ENCODE results near the gene WNT11. TPM values are rescaled to one million over a fixed set of nuclear protein-coding genes. Genes with fewer than 3 reads are reported as not detected.

Gene WNT11
- total RNA-seq, 1 donor from 2014 or later = 0.37 TPM

DNA sequence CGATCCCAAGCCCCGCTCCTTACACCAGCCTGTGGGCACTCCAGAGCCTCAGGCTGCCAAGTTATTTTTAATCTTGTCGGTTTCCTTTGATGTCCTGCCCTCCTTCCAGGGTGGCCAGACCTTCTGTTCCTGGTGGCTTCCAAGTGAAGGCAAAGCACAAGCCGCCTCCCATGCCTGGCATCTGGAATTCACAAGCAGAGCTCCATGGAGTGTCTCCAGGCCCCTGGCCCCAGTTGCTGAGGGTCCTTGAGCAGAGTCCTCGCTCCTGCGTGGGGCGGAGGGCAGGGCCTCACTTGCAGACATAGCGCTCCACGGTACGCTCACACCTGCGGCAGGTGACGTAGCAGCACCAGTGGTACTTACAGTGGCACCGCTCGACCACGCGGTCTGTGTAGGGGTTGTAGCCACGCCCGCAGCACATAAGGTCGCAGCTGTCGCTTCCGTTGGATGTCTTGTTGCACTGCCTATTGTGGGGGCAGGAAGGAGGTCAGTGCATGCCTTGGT lies 19.5 kb downstream of the WNT11 start:
- Mint-ChIP-seq H3K36me3 (ENCODE audit: unreplicated experiment) (no peaks in the 10 kb centered on the region), H3K27ac (ENCODE audit: unreplicated experiment) (peak overlapping the region; percentile 88), H3K9me3 (ENCODE audit: unreplicated experiment) (peaks cover 12% of the 10 kb centered on the region), H3K4me3 (ENCODE audit: unreplicated experiment) (peak overlapping the region; percentile 38), H3K4me1 (ENCODE audit: low read depth, unreplicated experiment) (peaks cover 43% of the 10 kb centered on the region), H3K27me3 (ENCODE audit: unreplicated experiment) (peaks cover 7% of the 10 kb centered on the region)
- DNase-seq = no peak
- TF ChIP-seq, protein P1, sequence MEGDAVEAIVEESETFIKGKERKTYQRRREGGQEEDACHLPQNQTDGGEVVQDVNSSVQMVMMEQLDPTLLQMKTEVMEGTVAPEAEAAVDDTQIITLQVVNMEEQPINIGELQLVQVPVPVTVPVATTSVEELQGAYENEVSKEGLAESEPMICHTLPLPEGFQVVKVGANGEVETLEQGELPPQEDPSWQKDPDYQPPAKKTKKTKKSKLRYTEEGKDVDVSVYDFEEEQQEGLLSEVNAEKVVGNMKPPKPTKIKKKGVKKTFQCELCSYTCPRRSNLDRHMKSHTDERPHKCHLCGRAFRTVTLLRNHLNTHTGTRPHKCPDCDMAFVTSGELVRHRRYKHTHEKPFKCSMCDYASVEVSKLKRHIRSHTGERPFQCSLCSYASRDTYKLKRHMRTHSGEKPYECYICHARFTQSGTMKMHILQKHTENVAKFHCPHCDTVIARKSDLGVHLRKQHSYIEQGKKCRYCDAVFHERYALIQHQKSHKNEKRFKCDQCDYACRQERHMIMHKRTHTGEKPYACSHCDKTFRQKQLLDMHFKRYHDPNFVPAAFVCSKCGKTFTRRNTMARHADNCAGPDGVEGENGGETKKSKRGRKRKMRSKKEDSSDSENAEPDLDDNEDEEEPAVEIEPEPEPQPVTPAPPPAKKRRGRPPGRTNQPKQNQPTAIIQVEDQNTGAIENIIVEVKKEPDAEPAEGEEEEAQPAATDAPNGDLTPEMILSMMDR (IDR thresholded peaks at IDR 0.05; ENCODE audit: partially characterized antibody, unreplicated experiment) = no peak

DNA sequence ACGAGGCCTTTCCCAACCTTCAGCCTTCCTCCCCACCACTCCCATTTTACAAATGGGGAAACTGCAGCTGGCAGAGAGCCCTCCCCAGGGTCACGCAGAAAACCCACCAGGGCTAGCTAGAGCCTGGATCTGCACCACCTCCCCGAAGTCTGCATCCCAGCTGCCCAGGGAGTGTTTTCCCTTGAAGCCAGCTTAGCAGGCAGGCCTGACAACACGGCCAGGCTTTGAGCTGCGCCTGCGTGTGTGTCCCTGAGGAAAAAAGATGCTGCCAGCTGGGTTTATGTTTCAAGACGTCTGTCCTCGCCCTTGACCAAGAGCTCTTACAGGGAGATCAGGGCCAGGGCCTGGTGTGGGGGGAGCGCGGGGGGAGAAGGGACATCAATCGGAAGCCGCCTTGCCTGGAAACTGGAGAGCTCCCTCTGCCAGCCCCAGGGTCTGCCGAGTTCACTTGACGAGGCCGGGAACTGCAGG lies 20.3 kb downstream of the WNT11 start:
- Mint-ChIP-seq H3K27ac (ENCODE audit: unreplicated experiment) (peak overlapping the region; percentile 91), H3K27me3 (ENCODE audit: unreplicated experiment) (peaks cover 7% of the 10 kb centered on the region), H3K36me3 (ENCODE audit: unreplicated experiment) (no peaks in the 10 kb centered on the region), H3K9me3 (ENCODE audit: unreplicated experiment) (peaks cover 11% of the 10 kb centered on the region), H3K4me1 (ENCODE audit: low read depth, unreplicated experiment) (peaks cover 37% of the 10 kb centered on the region), H3K4me3 (ENCODE audit: unreplicated experiment) (peak overlapping the region; percentile 67)
- DNase-seq = peak; percentile 76
- TF ChIP-seq, protein P1 (IDR thresholded peaks at IDR 0.05; ENCODE audit: partially characterized antibody, unreplicated experiment) = no peak

DNA sequence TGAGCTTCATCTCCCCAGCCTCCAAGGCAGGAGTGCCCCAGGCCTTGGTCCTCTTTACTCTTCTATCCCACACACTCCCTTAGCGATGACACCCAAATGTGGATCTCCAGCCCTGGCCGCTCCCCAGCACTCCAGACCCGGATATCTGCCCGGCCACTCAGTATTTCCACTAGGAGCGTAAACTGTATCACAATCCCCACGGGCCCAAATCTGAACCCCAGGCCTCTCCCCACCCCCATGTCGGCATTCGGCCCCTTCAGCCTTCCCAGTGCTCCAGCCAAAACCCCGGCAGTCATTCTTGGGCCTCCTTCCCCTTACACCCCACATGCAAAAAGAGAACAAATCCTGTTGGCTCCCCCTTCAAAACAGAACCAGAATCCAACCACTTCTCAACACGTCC lies 20.8 kb downstream of the WNT11 start:
- TF ChIP-seq, protein P1 (IDR thresholded peaks at IDR 0.05; ENCODE audit: partially characterized antibody, unreplicated experiment) = no peak
- Mint-ChIP-seq H3K9me3 (ENCODE audit: unreplicated experiment) (peaks cover 9% of the 10 kb centered on the region), H3K27me3 (ENCODE audit: unreplicated experiment) (peaks cover 7% of the 10 kb centered on the region), H3K27ac (ENCODE audit: unreplicated experiment) (peak overlapping the region; percentile 91), H3K36me3 (ENCODE audit: unreplicated experiment) (no peaks in the 10 kb centered on the region), H3K4me3 (ENCODE audit: unreplicated experiment) (peak overlapping the region; percentile 67), H3K4me1 (ENCODE audit: low read depth, unreplicated experiment) (peaks cover 34% of the 10 kb centered on the region)
- no peak for DNase-seq

DNA sequence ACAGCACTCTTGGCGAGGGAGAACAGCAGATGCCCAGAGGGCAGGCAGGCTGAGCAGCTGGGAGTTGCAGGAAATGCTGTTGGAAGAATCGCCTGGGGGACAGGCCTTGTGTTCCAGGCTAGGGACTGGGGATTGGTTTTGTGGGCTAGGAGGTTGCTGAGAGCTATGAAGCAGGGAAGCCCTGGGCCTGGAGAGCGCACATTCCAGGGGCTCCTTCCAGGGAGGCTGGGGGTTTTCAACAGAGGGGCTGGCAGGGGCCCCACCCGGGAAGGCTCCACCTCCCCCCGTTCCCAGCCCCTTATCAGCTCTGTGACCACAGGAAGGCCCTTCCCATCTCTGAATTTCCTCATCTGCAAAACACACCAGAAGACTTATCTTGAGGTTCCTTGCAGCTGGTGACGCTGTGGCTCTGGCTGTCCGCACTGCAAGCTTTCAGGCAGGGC lies 21.7 kb downstream of the WNT11 start:
- TF ChIP-seq, protein P1 (IDR thresholded peaks at IDR 0.05; ENCODE audit: partially characterized antibody, unreplicated experiment) = no peak
- Mint-ChIP-seq H3K27me3 (ENCODE audit: unreplicated experiment) (peaks cover 7% of the 10 kb centered on the region), H3K4me3 (ENCODE audit: unreplicated experiment) (peak overlapping the region; percentile 46), H3K4me1 (ENCODE audit: low read depth, unreplicated experiment) (peaks cover 35% of the 10 kb centered on the region), H3K36me3 (ENCODE audit: unreplicated experiment) (no peaks in the 10 kb centered on the region), H3K27ac (ENCODE audit: unreplicated experiment) (peak overlapping the region; percentile 84), H3K9me3 (ENCODE audit: unreplicated experiment) (peaks cover 9% of the 10 kb centered on the region)
- DNase-seq = peak; percentile 72

DNA sequence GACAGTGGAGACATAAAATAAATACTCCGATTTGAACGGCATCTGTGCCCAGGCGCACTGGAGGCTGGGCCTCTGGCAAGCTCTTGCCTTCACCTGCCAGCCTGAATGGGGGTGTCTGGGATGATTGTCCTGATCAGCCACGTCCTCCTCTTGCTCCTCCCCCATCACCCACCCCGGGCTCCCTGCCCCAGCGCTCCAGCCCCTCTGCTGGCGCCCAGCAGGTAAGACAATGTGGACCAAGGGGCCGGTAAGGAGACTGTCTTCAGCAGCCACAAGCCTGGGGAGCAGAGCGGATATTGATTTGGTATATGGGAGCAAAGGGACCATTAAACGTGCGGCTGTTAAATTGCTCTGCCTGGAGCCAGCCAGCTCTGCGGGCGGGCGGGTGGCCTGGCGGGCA lies 24.9 kb downstream of the WNT11 start:
- Mint-ChIP-seq H3K27me3 (ENCODE audit: unreplicated experiment) (peaks cover 6% of the 10 kb centered on the region), H3K27ac (ENCODE audit: unreplicated experiment) (no peak overlapping the region), H3K4me1 (ENCODE audit: low read depth, unreplicated experiment) (peaks cover 26% of the 10 kb centered on the region), H3K36me3 (ENCODE audit: unreplicated experiment) (no peaks in the 10 kb centered on the region), H3K9me3 (ENCODE audit: unreplicated experiment) (peaks cover 10% of the 10 kb centered on the region), H3K4me3 (ENCODE audit: unreplicated experiment) (no peak overlapping the region)
- DNase-seq = no peak
- TF ChIP-seq, protein P1 (IDR thresholded peaks at IDR 0.05; ENCODE audit: partially characterized antibody, unreplicated experiment) = no peak

Measured in glutamatergic neuron (in vitro differentiated cells).